Kidney (tissue), 14 donors: ENCODE results near the gene EPB41L3. TPM values are rescaled to one million over a fixed set of nuclear protein-coding genes. Genes with fewer than 3 reads are reported as not detected.

Experiments used
- DNase-seq, 5 donors: peaks; one replicate each; pipeline ENCODE4 v3.0.0-alpha.2; 2013 to 2020
- FAIRE-seq: peaks from 2 replicates; lab custom pipeline; 2012; peaks lifted over from hg19 to GRCh38; lab: Jason Lieb, UNC
- H3K27ac ChIP-seq, 2 donors: one replicate each; pipeline ENCODE4 v1.7.0; 2013; ENCODE audit warnings: low read depth in 2 of 2, low read length in 2 of 2, inconsistent platforms in 1 of 2
- H3K27me3 ChIP-seq: one replicate; pipeline ENCODE4 v1.7.1; 2013; ENCODE audit warnings: low read length, inconsistent platforms; ENCODE audit not compliant: control insufficient read depth, insufficient read depth
- H3K36me3 ChIP-seq, 3 donors: one replicate each; pipeline versions ENCODE4 v1.7.0 to v1.7.1; 2013; ENCODE audit warnings: low read length in 3 of 3, control low read depth in 1 of 3, inconsistent platforms in 1 of 3; ENCODE audit not compliant: insufficient read depth in 3 of 3, control insufficient read depth in 2 of 3
- H3K4me1 ChIP-seq, 3 donors: one replicate each; pipeline versions ENCODE4 v1.7.0 to v1.7.1; 2013; ENCODE audit warnings: low read length in 3 of 3, inconsistent platforms in 1 of 3, low read depth in 1 of 3; ENCODE audit not compliant: control insufficient read depth in 2 of 3, insufficient read depth in 2 of 3
- H3K4me3 ChIP-seq, 3 donors: one replicate each; pipeline versions ENCODE4 v1.7.0 to v1.8.1; 2013; ENCODE audit warnings: low read length in 3 of 3, control low read depth in 1 of 3, inconsistent platforms in 1 of 3
- H3K9ac ChIP-seq, 3 donors: one replicate each; pipeline versions ENCODE4 v1.7.0 to v1.7.1; 2013; ENCODE audit warnings: low read length in 3 of 3, control low read depth in 1 of 3, inconsistent platforms in 1 of 3
- H3K9me3 ChIP-seq, 3 donors: one replicate each; pipeline versions ENCODE4 v1.7.0 to v1.7.1; 2013; ENCODE audit warnings: low read length in 3 of 3, control low read depth in 1 of 3, inconsistent platforms in 1 of 3; ENCODE audit not compliant: control insufficient read depth in 2 of 3, insufficient read depth in 1 of 3
- CTCF ChIP-seq: IDR thresholded peaks from 3 replicates; pipeline ENCODE4 v1.5.1; 2012; ENCODE audit warnings: mild to moderate bottlenecking, moderate library complexity, borderline replicate concordance; ENCODE audit not compliant: insufficient read depth; ENCODE audit errors: extremely low read depth
- intact Hi-C: fragments of 100-400 bp; cut with DNase I; formaldehyde crosslinking; loops from one replicate; pipeline ENCODE4 v1.11.1; 2022
- polyA plus RNA-seq: library from polyadenylated mRNA; stranded (reverse); fragments of 350-450 nt; fragmentation: Illumina TruSeq; extraction: RNeasy Lipid Tissue Mini Kit (QIAGEN cat#74804); gene quantifications from one replicate; pipeline ENCODE4 v1.2.3, GENCODE V29; 2014; ENCODE audit warnings: low read depth, low replicate concordance; ENCODE audit not compliant: insufficient read depth
- total RNA-seq: library from RNA; stranded (reverse); fragmentation: NEBNext Ultra II Directional; extraction: Animal tissue kit (Norgen Biotek cat#: 25700); gene quantifications from one replicate; pipeline ENCODE4 v1.2.1, GENCODE V29; 2021
- donor health status: control.
- donor health status: control.
- donor health status: control.
- donor health status: control.
- donor health status: control.
- donor health status: DM: yes; HTN: yes; CAD: no.
- donor health status: Normal renal cell carcinoma (clear cell type).

The EPB41L3 gene
- total and polyA plus RNA-seq, 2 donors from 2014 or later: 35.3 to 44.6 TPM

GRCh38 chr18:5424903-5425664 lies 118.7 kb downstream of the EPB41L3 start:
- FAIRE-seq: no peak
- H3K27ac ChIP-seq: no peak overlapping the region
- DNase-seq: peak in 2 of 5 donors; percentile 30 to 45
- H3K4me1 ChIP-seq: no peaks in the 10 kb centered on the region
- intact Hi-C loops: no loop called here
- H3K9ac ChIP-seq: no peak overlapping the region
- H3K27me3 ChIP-seq: no peaks in the 10 kb centered on the region
- H3K4me3 ChIP-seq: no peak overlapping the region
- no peaks in the 10 kb centered on the region for H3K9me3 ChIP-seq
- peak; percentile 25 for TF ChIP-seq CTCF
- peaks cover 0 to 9% (median 0%) of the 10 kb centered on the region in 3 donors for H3K36me3 ChIP-seq

- FAIRE-seq (no peak), DNase-seq (no peak)
- Histone ChIP-seq H3K27me3 (no peaks in the 10 kb centered on the region), H3K4me3 (no peak overlapping the region), H3K9me3 (no peaks in the 10 kb centered on the region), H3K36me3 (peaks cover 0 to 10% (median 9%) of the 10 kb centered on the region in 3 donors), H3K9ac (no peak overlapping the region), H3K27ac (no peak overlapping the region), H3K4me1 (peaks cover 0 to 6% (median 0%) of the 10 kb centered on the region in 3 donors)
- TF ChIP-seq CTCF: no peak
- intact Hi-C loops: no loop called here
These were observed 121.2 kb downstream of the EPB41L3 start for GRCh38 chr18:5422626-5423025.

- H3K9me3 ChIP-seq: no peaks in the 10 kb centered on the region
- H3K27ac ChIP-seq: no peak overlapping the region
- no peak for TF ChIP-seq CTCF
- H3K9ac ChIP-seq: no peak overlapping the region
- no peak for FAIRE-seq
- H3K27me3 ChIP-seq: no peaks in the 10 kb centered on the region
- H3K4me1 ChIP-seq: peaks cover 0 to 6% (median 0%) of the 10 kb centered on the region in 3 donors
- intact Hi-C loops: no loop called here
- H3K36me3 ChIP-seq: peaks cover 0 to 10% (median 9%) of the 10 kb centered on the region in 3 donors
- no peak overlapping the region for H3K4me3 ChIP-seq
- no peak for DNase-seq
These were observed 121.8 kb downstream of the EPB41L3 start for GRCh38 chr18:5421981-5422380.
